DOHH2 (cell line): ENCODE measurements around the gene SURF2.
A peak's percentile ranks its signal among the peaks of the same experiment; 100 is the strongest.
"Not testable (repeated sequence)": the region's sequence is repeated elsewhere in the genome, so short reads cannot be mapped to it uniquely, and the experiment has no call there.

Experiments
- H3F3A ChIP-seq: fragments of 200-600 bp; sonication (generic), shearing (Covaris generic); 2 replicates; pipeline ENCODE4 v1.6.0; 2016; ENCODE audit warnings: antibody characterized with exemption, mild to moderate bottlenecking; ENCODE audit not compliant: control insufficient read depth, insufficient read depth
- H3K27ac ChIP-seq: fragments of 200-600 bp; sonication (generic); 2 replicates; pipeline ENCODE4 v1.5.1; 2014; ENCODE audit warnings: low read depth, mild to moderate bottlenecking, low read length, moderate library complexity
- H3K27me3 ChIP-seq: fragments of 200-600 bp; sonication (generic); 2 replicates; pipeline ENCODE4 v1.6.1; 2014; ENCODE audit warnings: mild to moderate bottlenecking, low read length, mixed read lengths; ENCODE audit not compliant: control insufficient read depth
- H3K36me3 ChIP-seq: fragments of 200-600 bp; sonication (generic); 2 replicates; pipeline ENCODE4 v1.6.1; 2014; ENCODE audit warnings: mild to moderate bottlenecking, low read length, moderate library complexity, mixed read lengths; ENCODE audit not compliant: control insufficient read depth
- H3K4me1 ChIP-seq: fragments of 200-600 bp; sonication (generic); 2 replicates; pipeline ENCODE4 v1.6.1; 2014; ENCODE audit warnings: mild to moderate bottlenecking, low read length, mixed read lengths; ENCODE audit not compliant: control insufficient read depth
- H3K4me2 ChIP-seq: fragments of 200-600 bp; sonication (generic); 2 replicates; pipeline ENCODE4 v1.6.0; 2014; ENCODE audit warnings: mild to moderate bottlenecking, low read length, moderate library complexity
- H3K4me3 ChIP-seq: fragments of 200-600 bp; sonication (generic); 2 replicates; pipeline ENCODE4 v1.5.1; 2014; ENCODE audit warnings: mild to moderate bottlenecking, low read length, mixed read lengths
- H3K79me2 ChIP-seq: fragments of 200-600 bp; sonication (generic); 2 replicates; pipeline ENCODE4 v1.6.1; 2014; ENCODE audit warnings: mild to moderate bottlenecking, low read length, mixed read lengths; ENCODE audit not compliant: control insufficient read depth
- H3K9me2 ChIP-seq: fragments of 200-600 bp; sonication (generic); replicated peaks from 2 replicates; pipeline ENCODE4 v1.6.1; 2014; ENCODE audit warnings: mild to moderate bottlenecking, low read length, mixed read lengths; ENCODE audit not compliant: control insufficient read depth
- H3K9me3 ChIP-seq: fragments of 200-600 bp; sonication (generic); 2 replicates; pipeline ENCODE4 v1.6.1; 2014; ENCODE audit warnings: antibody characterized with exemption, low read length, mixed read lengths; ENCODE audit not compliant: control insufficient read depth, insufficient read depth
- H4K20me1 ChIP-seq: fragments of 200-600 bp; sonication (generic); 2 replicates; pipeline ENCODE4 v1.6.0; 2014; ENCODE audit warnings: low read depth, mild to moderate bottlenecking, antibody characterized with exemption, low read length, moderate library complexity; ENCODE audit not compliant: control insufficient read depth, insufficient read depth
- EZH2phosphoT487 ChIP-seq: fragments of 200-600 bp; sonication (generic); IDR thresholded peaks from 2 replicates; pipeline ENCODE4 v1.6.1; 2017; ENCODE audit warnings: borderline replicate concordance, mild to moderate bottlenecking, antibody characterized with exemption, low read length, moderate library complexity, mixed read lengths
- TF ChIP-seq, protein P1 (sequence below): fragments of 200-600 bp; sonication (generic); IDR thresholded peaks from one replicate; pipeline ENCODE4 v1.5.1; 2014; ENCODE audit warnings: antibody characterized with exemption, mild to moderate bottlenecking, low read depth, low read length; ENCODE audit not compliant: poor library complexity, severe bottlenecking

The SURF2 gene

DNA sequence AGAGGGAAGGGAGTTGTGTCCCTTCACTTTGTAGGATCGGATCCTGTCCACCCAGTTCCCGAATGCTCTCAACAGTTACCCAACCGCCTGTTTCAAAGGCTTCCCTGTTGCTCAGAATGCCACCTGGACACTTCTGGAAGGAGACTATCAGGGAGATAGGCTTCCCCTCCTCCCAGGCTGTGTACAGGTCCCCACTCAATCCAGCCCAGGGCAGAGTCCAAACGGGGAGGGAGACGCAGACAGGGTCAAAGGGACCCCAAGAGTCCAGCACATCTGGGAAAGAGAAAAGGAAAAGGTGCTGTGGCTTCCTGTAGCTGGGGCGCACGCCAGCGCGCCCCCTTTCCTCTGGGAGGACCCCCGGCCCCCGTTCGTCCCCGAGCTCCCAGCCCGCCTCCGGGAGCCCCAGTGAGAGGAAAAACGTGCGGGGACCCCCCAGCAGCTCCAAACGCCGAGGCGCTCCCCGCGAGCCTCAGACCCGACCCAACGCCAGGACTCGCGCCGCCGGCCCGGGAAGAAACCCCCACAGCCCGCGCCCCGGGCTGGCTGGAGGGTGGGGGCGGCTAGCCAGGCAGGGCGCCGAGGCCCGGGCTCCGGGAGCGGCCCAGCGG lies 18.9 kb downstream of the SURF2 start:
- peak overlapping the region; percentile 90 for H3K4me2 ChIP-seq
- TF ChIP-seq, protein P1, sequence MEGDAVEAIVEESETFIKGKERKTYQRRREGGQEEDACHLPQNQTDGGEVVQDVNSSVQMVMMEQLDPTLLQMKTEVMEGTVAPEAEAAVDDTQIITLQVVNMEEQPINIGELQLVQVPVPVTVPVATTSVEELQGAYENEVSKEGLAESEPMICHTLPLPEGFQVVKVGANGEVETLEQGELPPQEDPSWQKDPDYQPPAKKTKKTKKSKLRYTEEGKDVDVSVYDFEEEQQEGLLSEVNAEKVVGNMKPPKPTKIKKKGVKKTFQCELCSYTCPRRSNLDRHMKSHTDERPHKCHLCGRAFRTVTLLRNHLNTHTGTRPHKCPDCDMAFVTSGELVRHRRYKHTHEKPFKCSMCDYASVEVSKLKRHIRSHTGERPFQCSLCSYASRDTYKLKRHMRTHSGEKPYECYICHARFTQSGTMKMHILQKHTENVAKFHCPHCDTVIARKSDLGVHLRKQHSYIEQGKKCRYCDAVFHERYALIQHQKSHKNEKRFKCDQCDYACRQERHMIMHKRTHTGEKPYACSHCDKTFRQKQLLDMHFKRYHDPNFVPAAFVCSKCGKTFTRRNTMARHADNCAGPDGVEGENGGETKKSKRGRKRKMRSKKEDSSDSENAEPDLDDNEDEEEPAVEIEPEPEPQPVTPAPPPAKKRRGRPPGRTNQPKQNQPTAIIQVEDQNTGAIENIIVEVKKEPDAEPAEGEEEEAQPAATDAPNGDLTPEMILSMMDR, result peak; percentile 68
- no peak for TF ChIP-seq EZH2phosphoT487
- peaks cover 57% of the 10 kb centered on the region for H3K79me2 ChIP-seq
- H3F3A ChIP-seq, result peaks cover 5% of the 10 kb centered on the region; the same call in 1 of the 2 replicates
- H3K4me1 ChIP-seq, result peaks cover 56% of the 10 kb centered on the region
- peaks cover 39% of the 10 kb centered on the region for H3K36me3 ChIP-seq
- no peaks in the 10 kb centered on the region for H3K9me2 ChIP-seq
- H3K27me3 ChIP-seq, result peaks cover 5% of the 10 kb centered on the region; the same call in 1 of the 2 replicates
- no peaks in the 10 kb centered on the region for H3K9me3 ChIP-seq
- H4K20me1 ChIP-seq, result peaks cover 22% of the 10 kb centered on the region
- peak overlapping the region; percentile 90 for H3K4me3 ChIP-seq
- H3K27ac ChIP-seq, result peak overlapping the region; percentile 57

DNA sequence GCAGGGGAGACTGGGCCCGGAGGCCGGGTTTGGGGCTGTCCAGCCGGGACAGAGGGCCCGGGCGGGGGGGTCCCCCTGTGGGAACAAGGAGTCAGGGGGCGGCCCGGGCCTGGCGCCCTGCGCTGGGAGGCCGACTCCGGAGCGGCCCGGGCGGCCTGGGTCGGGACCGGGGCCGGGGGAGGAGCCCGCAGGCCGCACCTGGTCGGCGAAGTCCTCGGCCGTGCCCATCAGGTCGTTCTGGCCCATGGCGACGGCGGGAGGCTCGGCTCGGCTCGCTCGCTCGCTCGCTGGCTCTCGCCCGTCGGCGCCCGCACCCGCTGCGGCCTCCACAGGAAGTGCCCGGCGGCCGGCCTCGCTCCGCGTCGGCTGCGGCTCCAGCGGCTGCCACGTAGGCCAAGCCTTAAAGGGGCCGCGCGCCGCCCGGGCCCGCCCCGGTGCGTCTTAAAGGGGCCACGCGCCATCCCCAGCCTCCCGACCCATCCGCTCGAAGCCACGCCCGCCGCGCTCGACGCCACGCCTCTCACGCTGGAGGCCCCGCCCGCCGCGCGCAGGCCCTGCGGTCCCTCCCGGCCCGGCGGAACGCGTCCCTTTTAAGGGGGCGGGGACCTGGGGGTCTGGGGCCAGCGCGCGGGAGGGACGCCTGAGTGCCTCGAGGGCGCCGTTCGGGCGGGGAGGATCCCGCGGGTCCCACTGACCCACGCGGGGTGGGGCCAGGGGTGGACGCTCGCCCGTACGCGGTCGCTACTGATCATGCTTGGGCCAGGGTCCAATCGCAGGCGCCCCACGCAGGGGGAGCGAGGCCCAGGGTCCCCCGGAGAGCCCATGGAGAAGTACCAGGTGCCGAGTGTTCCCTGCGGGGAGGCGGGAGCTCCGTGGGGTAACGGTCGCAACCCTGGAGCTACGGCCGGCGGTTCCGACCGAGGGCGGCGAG lies 19.6 kb downstream of the SURF2 start, which contains the start of the genes STKLD1 and SURF4:
Gene STKLD1 (plus strand): TSS at position 643 of the 931 bp plus-strand sequence. CDS start 108 bp downstream, at position 751.
Gene SURF4 (minus strand): TSS at position 337 of the 931 bp plus-strand sequence. CDS start 91 bp downstream, at position 246.
- H3K27ac ChIP-seq, result peak within 1 kb of the TSS; percentile 57

DNA sequence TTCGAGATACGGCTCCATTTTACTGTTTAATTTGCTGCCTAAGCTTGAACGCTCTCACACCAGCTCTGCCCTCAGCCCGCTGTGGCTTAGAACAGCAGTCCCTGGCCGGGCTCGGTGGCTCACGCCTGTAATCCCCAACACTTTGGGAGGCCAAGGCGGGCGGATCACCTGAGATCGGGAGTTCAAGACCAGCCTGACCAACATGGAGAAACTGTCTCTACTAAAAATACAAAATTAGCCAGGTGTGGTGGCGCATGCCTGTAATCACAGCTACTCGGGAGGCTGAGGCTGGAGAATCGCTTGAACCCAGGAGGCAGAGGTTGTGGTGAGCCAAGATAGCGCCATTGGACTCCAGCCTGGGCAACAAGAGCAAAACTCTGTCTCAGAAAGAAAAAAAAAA lies 20.9 kb downstream of the SURF2 start:
- not testable (repeated sequence) for H3K4me2 ChIP-seq, H3K4me3 ChIP-seq
- peaks cover 35% of the 10 kb centered on the region for H3K4me1 ChIP-seq

More for the DNA sequence above, 19.6 kb downstream of the SURF2 start, which contains the start of the genes STKLD1 and SURF4:
- peaks cover 5% of the 10 kb centered on the region; the same call in 1 of the 2 replicates for H3K27me3 ChIP-seq
- H3K9me3 ChIP-seq, result no peaks in the 10 kb centered on the region
- peaks cover 31% of the 10 kb centered on the region for H3K36me3 ChIP-seq
- H3K4me3 ChIP-seq, result peak within 1 kb of the TSS; percentile 90
- peaks cover 49% of the 10 kb centered on the region for H3K79me2 ChIP-seq
- peaks cover 48% of the 10 kb centered on the region for H3K4me1 ChIP-seq
- H3K4me2 ChIP-seq, result peak within 1 kb of the TSS; percentile 90
- H3F3A ChIP-seq, result peaks cover 2% of the 10 kb centered on the region; the same call in 1 of the 2 replicates
- no peaks in the 10 kb centered on the region for H3K9me2 ChIP-seq
- H4K20me1 ChIP-seq, result peaks cover 17% of the 10 kb centered on the region
- TF ChIP-seq, protein P1, result no peak
- TF ChIP-seq EZH2phosphoT487, result no peak

More for the DNA sequence above, 20.9 kb downstream of the SURF2 start:
- H3K27ac ChIP-seq, H3K9me2 ChIP-seq, H3F3A ChIP-seq, H4K20me1 ChIP-seq, H3K27me3 ChIP-seq, H3K9me3 ChIP-seq: not testable (repeated sequence)
- H3K79me2 ChIP-seq, result peaks cover 36% of the 10 kb centered on the region
- H3K36me3 ChIP-seq, result peaks cover 20% of the 10 kb centered on the region
